ENCODE results near the gene PLXNA2.

Gene PLXNA2

DNA sequence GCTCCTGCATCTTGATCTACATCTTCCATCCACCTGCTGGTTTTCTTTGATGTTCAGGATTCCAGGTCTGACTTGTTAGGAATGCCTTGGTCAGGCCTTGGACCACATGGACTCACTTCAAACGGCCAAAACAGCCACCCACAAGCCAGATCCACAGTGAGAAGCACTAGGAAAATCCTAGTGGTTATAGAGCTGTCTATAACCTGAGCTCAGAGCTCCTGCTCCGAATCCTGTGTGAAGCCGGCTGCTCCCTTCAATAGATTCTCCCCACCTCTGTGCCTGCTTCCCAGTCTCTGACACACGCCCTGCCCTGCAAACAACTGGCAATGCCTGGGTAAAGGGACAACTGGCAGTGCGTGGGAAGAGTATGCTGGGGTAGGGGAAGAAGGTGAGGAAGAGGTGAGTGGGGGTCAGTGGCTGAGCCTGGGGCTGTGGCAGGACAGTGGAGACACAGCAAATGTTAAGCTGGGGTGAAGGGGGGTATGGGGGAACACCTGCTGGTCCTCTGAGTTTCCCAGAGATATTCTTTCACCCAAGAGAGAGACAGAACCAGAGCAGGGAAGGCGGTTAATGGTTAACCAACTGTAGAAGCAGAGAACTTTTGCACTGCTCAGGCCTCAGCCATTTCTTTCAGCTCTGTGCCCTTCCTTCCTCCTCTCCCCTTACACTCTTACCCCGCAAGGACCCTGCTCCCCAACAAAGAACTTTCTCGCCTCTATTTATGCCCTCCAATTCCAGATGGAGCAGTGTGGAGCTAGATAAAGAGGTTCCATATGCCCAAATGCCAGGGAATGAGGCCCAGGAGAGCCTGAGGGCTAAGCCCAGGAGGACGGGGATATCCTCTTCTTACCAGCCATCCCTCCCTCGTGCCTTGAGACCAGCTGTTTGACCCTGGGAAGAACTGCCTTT, 4.5 kb downstream of the PLXNA2 start:
- no peak for DNase-seq

DNA sequence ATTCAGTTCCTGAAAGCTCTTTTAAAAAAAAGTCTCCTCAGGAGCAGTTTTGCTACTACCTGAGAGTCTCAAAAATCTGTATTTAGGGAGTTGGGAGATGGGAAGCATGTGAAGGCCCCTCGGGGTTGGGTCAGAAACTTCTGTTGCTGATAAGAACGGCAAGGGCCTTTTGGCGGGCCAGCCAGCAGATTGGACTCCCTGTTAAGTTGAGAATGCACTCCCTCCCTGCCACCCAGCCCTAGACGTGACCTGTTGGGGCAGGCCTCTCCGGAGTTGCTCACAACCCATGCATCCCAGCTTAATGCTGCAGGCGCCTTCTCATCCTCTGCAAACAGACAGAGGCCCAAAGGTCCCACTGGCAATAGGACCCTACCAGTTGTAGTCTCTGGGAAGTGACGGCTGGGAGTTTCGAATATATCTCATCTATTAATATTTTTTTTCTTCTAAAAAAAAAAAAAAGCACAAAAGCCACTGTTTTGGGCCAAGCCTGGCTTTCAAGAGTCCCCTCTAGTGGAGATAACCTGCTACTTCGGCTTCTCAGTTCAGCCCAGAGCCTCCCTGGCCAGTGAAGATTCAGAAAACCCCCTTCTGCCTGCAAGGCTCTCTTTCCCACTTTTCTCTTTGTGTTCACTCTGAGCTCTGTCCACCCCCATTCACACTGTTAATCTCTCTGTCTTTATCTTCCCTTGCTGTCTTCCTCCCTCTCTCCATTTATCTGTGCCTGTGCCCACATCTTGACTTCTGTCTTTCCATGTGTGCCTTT, 5.3 kb downstream of the PLXNA2 start:
- peak; percentile 44 for DNase-seq

DNA sequence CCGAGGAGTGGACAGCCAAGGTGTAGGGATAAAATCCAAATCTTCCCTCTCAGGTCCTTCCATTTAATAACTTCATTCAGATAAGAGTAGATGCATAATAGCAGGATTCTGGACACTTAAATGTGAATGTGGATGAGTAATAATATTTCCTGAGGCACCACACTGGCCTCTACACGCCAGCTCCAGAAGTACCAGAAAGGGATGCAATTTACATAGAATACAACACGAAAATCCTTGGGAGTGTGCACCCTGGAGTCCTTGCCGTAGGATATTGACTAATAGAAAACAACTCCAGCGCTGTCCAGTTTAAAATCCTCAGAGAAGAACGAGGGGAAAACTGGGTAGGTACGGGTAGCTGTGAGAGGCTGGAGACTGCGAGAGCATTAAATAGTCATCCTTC, 6.9 kb downstream of the PLXNA2 start:
- no peak for DNase-seq

DNA sequence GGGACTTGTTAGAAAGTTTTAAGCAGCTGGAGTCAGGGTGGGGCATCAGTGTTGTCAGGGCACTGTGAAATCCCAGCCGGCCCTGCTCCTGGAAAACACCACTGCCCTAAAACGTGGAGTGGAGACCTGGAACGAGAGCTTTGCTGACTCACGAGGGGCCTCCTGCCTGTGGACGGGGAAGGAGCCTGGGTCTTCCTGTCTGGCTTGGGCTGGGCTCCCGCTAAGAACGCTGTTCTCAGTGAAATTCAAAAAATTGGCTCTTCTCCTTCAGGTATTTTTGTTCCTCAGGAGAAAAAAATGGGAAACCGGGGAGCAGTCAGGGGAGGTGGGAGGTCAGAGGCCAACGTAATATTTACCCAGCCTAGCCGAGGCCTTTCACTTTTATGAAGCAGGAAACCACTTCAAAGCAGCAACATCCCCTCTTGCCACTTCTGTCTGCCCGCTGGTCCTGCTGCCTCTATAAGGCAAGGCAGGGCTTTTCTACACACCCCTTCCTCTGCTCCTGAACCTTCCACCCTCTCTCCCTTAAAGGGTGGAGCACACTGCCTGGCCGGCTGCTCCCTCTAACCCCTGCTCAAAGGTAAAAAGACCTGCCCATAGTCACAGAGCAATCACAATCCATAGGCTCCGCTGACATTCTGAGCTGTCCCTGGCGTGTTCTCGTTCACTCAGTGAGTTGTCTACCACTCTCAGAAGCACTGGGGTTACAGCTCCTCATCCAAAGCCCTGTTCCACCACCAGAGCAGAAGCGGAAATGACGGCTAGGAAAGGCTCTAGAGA, 8.0 kb downstream of the PLXNA2 start:
- no peak for DNase-seq

DNA sequence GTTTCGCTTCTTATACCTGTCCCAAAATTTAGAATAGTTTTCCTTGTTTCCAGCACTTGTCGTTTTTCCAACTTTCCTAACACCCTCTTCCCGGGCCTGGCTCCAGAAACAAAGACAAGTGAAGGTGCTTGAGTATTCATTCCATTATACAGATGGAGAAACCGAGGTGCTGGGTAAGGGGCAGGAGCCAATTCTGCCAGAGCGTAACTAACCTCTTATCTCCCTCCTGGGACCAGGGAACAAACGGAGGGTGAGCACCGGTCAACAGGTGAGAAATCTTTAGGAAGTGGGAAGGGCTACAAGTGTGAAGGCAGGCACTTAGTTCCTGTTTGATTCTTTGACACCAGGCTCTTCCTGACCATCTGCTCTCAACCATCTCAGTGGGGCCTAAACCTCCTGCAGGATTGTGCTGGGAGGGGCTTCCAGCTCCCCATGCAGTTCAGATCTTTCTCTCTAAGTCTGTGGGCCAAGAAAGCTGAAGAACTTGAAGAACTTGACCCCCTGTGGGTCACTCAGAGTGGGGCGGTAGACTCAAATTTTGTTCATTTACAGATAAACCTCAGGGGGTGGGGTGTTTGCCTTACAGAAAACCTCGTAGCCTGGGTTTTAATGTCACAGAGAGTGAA, 8.7 kb downstream of the PLXNA2 start:
- no peak for DNase-seq

DNA sequence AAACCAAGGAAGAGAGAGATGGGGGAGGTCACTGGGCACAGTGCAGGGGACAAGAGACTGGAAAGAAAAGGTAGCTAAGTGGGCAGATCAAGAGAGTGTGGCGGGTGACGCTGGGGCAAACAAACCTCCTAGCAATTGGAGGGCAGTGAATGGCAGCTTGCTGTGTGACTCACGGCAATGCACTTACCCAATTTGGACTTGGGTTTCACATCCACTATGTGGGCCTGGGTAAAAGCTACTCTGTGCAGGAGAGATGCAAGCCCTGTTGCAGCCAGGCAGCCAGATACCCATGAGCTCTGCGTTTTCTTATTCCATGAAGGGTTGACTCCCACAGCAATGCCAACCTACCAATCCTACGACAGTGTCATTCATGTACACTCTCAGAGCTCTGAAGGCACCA, 9.5 kb downstream of the PLXNA2 start:
- no peak for DNase-seq

DNA sequence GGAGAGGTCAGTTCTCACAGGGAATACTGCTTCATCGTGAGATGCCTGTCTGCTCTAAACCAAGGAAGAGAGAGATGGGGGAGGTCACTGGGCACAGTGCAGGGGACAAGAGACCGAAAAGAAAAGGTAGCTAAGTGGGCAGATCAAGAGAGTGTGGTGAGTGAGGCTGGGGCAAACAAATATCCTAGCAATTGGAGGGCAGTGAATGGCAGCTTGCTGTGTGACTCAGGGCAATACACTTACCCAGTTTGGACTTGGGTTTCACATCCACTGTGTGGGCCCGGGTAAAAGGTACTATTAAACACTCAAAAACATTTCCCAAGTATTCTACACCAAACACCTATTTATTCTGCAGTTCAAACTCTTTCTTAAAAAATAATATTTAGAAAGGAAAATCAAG, 10.2 kb downstream of the PLXNA2 start:
- no peak for DNase-seq

DNA sequence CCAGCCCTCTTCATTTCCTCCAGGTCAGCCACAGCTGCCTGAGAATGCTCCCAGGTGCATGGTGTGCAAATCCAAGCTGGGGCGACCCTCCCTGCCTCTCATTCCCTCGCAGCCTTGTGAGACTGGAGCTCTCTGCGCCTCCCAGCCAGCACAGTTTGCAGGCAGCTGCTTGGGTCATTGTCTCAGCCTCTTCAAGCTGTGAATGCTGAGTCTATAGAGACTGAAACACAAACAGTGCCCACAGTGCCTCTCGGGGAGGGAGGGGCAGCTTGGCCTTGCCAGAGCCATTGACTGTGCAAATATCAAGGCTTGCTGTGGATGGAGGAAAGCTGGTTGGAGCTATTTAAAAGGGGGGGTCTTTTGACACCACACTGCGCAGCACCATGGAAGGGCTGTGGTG, 10.6 kb downstream of the PLXNA2 start:
- DNase-seq, result peak; percentile 99

DNA sequence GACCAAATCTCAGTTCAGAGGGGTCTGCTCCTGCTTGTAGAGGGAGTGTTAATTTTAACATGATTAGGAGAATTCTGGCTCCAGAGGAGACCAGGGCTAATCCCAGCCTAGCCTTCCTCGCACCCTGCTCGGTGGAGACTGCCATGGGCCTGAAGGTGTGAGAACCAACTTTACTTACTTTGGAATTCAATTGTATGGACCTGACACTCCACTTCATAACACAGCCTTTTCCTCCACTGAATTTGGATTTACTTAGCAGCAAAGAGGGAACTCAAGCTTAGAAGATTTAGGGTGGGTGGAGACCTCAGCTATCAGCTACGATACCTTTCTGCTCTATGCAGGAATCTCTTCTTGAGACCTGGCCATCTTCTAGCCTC, 11.5 kb downstream of the PLXNA2 start:
- DNase-seq, result no peak

DNA sequence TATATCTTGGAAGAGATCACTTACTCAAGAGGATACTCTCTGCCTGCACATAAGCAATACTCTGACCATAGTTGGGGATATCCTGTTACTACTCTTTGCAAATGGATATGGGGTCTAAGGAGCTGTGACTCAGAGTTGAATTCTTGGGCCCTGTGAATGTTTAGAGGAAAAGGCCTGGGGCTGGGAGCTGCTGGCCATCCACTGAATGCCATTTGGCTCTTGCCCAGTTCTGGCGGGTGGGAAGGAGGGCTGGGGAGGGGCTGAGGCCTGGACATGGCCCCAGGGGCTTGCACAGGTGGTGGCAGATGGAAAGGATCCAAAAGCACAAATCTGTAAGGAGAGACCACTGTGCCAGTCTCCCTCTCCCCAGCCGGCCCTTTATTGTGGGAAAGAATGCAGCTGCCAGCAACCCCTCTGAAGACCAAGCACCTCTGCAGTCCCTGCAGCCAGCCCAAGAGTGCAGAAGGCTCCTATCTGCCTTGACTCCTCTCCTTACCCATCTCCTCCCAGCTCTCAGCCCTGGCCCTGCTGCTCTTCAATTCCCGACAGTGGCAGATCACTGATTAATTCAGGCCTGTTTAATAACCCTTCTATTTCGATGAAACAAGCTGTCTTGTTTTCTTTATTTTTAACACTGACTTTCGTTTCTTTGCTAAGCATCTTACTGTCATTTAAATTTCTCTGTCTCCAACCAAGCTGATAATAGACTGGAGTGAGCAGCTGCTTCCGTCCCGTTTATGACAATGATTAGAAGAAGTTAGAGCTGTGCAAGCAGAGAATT, 12.1 kb downstream of the PLXNA2 start:
- peak; percentile 88 for DNase-seq

DNA sequence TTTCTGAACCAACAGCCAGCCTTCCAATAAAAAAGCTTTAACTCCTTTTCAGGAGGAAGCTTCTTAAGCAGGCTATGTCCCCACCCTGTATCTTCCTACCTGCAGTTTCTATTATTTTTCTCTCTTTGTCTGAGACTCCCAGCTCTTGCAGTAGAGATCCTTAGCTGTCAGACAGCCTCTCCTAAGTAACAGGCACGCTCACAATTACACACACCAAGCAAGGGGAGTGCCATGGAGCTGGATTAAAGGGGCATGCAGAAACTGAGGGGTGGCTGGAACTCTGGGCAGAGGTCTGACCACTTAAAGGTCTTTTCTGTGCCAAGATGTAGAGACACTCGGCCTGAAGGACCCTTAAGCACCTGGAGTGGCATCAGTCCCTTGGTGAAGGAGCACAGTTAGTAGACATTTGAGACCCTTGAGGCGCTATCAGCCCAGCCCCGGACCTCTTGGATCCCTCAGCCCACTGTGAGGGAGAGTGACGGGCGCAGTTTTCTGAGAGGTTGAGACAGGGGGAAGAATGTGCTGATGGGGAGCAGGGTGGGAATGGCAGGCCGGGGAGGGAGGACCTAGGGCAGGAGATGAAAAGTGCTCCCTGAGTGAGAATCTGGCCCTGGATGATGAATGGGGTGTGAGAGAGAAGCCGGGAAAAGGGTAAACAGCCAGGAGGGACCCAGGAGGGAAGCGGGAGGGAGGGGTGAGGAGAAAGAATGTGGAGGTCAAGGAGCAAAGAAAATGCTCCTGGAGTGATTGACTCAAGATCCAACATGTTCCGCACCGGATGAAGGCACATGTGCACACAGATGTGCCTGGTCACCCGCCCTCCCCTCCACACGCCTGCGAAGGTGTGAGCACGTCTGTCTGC, 13.3 kb downstream of the PLXNA2 start:
- no peak for DNase-seq

DNA sequence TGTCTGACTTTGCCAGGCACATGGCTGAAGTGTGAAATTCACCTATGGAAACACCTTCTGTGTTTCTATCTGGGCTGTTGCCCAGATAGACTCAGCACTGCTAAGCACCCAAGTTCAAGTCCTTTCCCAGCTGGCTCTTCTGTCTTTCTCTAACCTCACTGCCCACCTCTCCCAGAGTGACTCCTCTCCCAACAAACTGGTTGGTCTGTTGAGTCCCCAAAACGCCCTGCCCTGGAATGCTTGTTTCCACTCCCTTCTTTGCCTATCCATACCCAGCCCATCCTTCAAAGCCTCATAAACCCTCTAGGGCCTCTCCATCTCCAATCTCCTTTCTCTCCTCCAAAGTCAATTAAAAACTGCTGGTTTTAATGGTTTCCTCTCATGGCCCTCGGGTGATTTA, 15.6 kb downstream of the PLXNA2 start:
- DNase-seq, result no peak

DNA sequence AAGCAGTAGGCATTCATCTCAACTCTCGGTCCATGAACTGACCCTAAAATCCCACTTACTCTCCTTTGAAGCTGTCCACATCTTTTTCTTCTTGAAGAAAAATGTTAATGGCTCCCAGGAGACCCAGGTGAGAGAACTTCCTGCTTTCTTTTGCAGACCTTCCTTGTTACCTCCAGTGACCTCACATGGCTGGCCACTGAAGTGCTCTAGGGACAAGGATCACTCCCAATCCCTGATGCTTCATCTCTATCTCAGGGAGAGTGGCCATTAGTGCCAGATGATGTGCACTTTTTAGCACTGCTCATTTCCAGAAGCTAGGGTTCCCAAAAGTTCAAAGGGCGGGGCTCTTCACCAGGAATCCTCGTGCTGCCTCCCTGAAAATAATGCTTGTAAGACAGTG, 16.2 kb downstream of the PLXNA2 start:
- no peak for DNase-seq

DNA sequence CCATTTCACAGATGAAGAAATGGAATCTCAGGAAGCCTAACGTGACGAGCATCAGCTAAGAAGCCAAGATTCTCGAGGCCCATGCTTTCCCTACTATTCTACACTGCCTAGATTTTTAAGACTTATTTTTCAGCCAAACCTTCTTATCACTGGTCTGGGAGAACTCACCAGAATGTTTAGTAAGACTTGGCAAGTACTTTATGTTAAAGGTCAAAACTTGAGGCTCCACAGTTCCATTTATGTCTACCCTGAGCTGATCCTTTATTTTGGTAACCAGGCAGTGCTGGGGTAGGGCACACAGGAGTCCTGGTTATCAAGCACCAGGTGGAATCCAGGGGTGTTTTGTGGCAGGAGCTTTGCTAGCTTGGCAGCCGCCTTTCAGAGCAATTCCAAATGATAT, 16.8 kb downstream of the PLXNA2 start:
- no peak for DNase-seq

DNA sequence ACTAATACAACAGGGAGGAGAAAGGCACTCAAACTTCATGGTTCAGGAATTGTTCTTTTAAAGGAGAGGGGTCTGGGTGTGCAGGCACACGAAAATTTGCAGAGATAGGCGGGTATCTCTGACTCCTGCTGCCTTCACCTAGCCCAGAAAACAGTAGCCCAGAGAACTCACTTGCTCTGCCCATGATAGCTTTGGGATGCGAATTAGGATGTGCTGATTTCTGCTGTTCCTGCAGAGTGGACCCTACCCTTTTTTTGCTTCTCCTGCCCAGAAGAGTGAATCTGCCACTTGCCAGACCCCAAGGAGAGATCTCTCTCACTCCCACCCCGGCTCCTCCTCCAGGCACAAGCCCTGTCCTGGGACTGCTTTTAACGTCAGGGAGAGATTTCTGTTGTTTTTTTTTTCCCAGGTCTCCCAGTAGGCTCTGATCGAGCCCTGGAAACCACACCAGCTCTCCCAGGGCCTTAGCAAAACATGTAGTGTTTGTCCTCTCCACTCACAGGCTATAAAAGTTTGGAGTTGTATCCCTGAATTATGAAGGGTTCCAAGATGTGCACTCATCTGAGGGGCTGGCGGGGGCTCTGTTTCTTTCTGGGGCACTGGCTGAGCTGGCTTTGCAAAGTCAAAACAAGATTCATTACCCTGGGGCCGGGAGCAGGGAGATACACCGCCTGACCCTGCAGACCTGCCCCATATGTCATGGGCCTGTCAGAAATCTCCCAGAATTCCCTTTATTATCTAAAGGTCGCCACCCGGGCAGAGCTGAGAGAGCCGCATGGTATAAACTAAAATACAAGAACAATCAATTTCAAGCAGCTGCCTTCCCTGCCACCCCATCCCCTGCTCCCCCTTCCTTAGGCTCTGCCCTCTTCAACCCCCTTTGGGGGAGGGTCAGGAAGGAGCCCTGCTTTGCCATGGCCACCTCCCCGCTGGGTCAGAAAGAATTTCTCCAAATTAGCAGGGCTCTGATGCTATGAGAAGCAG, 17.9 kb downstream of the PLXNA2 start:
- no peak for DNase-seq

DNA sequence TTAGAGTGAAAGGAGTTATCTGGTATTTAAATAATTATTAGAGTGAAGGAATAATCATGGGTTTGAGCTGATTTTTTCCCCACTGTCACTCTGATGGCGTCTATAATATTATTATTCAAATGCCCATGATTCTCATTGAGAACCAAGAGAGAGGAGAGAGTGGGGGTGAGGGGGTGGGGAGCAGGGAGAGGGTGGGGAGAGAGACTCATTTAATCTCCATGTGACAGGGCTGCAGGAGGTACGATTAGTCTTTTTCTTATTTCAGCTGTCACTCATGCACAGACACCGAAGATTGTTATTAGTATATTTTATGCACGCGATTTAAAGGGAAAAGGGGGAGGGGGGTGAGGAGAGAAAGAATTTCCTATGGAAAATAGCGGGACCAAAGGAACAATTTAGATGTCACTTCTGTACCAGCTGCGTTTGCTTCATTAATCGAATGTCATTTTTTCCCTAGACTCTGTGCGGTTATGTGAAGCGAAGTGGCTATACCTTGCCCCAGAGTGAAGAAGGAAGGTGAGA, 19.9 kb downstream of the PLXNA2 start:
- no peak for DNase-seq

DNA sequence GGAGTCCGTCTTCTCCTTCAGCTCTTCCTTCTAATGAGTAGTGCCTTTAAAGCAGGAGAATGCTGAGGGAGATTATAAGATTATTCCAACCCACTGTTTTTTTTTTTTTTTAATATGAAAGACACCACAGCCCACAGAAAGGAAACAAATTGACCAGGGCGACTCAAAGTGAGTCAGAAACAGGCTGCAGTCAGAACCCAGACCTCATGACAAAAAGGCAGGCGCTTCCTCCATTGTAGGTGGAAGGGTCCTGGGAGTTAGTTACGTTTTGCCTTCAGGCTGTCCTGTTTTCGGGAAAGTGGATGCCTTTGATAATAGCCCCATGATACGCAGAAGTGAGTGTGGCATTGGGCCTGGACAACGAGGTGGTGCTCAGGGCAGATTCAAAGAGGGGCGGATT, 21.0 kb downstream of the PLXNA2 start:
- no peak for DNase-seq

DNA sequence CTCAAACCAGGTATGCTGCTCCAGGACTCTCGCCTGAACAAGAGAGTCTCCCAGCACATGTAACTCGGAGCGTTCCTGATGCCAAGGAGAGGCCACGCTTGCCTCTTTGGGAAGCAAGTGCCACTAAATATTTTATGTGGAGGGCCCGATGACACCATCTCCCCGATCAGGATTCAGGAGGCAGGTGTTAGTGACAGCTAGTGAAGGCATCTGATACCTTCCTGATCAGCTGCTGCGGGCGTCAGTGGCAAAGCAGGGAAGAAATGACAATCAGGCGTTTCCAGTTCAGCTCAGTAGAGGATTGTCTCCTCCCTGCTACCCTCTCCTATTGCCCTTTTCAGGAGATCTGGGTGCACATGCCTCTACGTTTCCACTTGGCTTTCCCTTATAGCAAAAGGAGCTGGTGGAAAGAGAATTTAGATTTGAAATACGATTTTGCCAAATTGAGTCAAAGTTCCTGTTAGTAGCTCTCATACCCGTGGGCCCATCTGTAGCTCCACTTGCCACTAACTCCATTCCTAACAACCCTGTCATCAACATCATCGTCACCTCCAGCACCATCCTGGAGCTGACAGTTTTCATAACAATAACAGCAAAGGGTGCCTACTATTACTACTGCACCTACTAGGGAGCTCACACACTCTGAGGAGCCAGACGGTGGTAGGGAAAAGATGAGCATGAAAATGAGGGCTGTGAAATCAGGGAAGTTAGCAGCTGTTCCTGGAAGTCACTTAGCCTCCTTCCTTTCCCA, 21.6 kb downstream of the PLXNA2 start:
- no peak for DNase-seq

DNA sequence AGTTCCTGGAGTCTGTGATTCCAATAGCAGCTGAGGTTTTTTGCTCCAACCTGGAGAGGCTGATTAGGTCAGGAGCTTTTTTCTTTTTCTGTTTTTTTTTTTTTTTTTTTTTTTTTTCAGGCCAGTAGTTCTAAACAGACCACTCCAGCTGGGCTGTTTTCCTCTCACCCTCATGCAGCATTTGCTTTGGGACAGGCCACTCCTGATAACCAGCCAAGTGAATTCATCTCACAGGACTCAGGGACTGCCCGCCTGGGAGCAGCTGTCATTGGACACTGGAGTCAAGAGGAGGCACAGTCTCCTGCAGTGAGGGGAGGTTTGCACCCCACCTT, 22.9 kb downstream of the PLXNA2 start:
- DNase-seq, result no peak
